ENCODE data around the gene CHD2.
A peak's percentile ranks its signal among the peaks of the same experiment; 100 is the strongest.

The CHD2 gene

DNA sequence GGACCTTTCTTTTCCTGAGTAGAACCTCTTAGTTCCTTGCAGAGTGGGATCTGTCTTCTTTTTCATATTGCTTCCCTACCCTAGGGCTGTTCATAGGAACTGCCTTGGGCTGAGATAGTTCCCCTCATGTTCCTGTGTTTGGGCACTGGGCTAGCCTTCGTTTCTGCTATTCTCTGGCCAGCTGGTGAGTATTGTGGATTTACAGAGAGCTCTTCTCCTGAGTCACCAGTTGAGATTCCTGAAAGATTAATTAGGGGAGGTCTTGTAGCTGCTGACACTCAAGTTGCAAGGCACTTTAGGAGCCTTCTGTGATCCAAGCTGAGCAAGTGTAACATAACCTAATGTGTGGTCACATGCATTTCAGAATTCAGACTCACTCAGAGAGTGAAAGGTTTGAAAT, 30.7 kb downstream of the CHD2 start:
- peak; percentile 27 for DNase-seq (ENCODE audit: low spot score)

- no peak for DNase-seq (ENCODE audit: low spot score)
Measured at GRCh38 chr15:92932946-92933649, 33.0 kb downstream of the CHD2 start.

GRCh38 chr15:92933831-92934230, 33.7 kb downstream of the CHD2 start:
- no peak for DNase-seq (ENCODE audit: low spot score)

DNA sequence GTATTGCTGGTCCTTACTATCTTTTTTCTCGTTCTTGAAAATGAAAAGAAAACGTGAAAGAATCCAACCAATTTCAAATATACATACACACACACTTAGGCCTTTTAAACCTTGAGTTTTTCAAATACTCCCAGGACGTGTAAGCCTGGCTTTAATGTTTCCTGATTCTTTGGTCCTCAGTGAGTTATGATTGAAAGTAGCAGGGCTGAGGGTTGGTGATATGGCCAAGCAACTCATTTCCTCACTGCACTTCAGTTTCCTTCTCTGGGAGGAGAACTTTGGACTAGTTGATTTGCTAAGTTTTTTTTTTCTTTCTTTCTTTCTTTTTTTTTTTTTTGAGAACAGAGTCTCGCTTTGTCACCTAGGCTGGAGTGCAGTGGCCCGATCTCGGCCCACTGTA, 34.6 kb downstream of the CHD2 start:
- no peak for DNase-seq (ENCODE audit: low spot score)

- DNase-seq (ENCODE audit: low spot score) = no peak
Measured at GRCh38 chr15:92936138-92936537, 36.0 kb downstream of the CHD2 start.

DNA sequence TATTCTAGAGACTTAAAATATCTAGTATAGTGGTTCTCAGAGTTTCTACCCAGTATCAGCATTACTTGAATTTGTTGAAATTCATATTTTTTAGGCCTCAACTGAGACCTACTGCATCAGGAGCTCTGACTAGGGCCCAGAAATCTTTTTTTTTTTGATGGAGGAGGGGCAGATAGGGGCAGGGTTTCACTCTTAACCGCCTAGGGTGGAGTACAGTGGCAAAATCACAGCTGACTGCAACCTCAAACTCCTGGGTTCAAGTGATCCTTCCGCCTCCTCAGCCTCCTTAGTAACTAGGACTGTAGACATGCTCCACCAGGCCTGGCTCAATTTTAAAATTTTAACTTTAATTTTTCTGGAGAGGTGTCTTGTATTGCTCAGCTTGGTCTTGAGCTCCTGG, 36.6 kb downstream of the CHD2 start:
- DNase-seq (ENCODE audit: low spot score) = no peak

DNA sequence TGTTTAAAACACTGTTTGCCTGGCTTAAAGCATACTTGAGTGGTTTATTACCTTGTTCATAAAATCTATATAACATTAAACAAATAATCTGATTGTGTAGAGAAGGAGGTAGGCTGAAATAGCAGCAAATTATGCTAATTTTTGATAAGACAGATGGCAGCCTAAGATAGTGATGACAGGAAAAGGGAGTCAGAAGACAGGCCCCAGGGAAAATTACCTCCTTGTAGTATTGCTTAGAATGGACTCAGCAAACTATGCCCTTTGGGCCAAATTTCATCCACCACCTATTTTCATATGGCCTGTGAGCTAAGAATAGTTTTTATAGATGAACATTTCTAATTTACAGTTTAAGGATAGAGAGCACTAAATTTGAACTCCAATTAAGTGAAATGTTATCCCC, 37.8 kb downstream of the CHD2 start:
- no peak for DNase-seq (ENCODE audit: low spot score)

DNA sequence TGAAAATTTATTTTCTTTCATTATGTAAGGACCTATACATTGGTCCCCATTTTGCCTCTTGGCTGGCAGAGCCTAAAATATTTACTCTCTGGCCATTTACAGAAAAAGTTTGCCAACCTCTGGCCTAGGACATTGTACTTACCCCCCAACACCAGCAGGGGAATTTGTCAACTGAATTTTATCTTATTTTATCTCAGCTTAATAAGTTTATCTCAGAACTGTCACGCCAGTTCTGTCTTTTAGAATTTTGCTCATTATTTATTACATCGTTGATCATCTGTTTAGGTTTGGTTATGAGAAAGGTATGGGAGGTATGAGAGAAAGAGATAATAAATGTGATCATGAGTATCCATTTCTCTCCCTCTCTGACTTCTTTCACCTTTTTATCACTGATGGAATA, 38.3 kb downstream of the CHD2 start:
- no peak for DNase-seq (ENCODE audit: low spot score)

DNA sequence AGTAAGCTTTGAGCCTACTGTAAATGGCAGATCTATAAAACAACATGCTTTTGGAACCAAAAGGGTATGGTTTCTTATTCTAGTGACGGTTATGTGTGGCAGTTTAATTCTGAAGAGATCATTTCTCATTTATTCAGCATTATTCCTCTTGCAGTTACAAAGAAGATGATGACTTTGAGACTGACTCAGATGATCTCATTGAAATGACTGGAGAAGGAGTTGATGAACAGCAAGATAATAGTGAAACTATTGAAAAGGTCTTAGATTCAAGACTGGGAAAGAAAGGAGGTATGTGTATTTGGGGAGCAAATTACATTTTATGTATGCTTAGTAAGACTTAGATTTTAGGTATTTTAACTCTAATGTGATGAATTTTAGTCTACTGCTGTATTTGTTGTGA, 41.5 kb downstream of the CHD2 start:
- DNase-seq (ENCODE audit: low spot score) = no peak

- DNase-seq (ENCODE audit: low spot score) = no peak
Measured at GRCh38 chr15:92942706-92943105, 42.6 kb downstream of the CHD2 start.

DNA sequence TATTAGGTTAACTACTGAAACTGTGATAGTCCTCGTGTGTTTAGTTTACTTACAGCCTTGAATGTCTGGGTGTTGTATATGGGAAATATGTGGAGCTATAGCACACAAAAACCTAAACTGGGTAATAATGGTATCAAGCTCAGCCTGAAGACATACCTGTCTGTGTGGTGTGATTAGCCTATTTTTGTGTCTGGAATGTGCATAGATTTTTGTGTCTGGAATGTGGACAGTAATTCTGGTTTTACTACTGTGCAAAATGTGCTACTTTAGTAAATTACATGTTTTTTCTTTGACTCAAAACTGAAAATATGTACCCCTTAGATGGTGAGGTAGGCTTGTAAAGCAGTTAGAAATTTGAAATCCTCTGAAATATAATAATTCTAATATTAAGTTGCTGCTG, 43.5 kb downstream of the CHD2 start:
- DNase-seq (ENCODE audit: low spot score) = no peak

- DNase-seq (ENCODE audit: low spot score) = no peak
Measured at GRCh38 chr15:92944946-92945521, 44.9 kb downstream of the CHD2 start.

- DNase-seq (ENCODE audit: low spot score) = no peak
Measured at GRCh38 chr15:92947071-92947730, 47.1 kb downstream of the CHD2 start.

DNA sequence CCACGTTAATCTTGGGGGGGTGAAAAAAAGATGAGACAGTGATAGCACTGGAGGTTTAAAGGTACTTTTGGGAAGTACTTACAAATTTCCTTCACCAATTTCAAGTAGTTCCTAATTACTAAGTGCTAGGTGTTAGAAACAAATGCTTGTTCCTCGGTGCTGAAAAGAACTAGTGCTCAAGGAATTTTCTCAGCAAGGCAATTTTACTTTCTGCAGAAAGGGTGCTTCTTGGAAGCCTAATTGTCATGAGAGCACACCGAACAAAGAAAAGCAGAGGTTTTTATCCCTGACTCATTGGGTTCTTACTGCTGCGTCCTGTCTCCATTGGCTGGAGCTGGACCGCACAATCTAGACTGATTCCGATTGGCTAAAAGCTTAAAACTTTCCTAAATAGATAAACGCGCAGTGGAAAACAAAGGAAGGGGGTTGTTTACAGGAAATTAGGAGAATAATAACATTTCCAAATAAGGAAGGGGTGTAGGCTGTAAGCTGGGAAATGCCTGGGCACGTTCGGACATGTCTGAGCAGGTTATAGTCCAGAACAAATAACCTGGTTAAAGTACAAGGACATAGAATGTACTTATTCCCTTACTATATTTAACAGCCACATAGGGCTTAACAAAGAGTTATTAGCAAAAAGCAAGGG, 49.6 kb downstream of the CHD2 start:
- no peak for DNase-seq (ENCODE audit: low spot score)

- DNase-seq (ENCODE audit: low spot score) = no peak
Measured at GRCh38 chr15:92951800-92952457, 51.8 kb downstream of the CHD2 start.

DNA sequence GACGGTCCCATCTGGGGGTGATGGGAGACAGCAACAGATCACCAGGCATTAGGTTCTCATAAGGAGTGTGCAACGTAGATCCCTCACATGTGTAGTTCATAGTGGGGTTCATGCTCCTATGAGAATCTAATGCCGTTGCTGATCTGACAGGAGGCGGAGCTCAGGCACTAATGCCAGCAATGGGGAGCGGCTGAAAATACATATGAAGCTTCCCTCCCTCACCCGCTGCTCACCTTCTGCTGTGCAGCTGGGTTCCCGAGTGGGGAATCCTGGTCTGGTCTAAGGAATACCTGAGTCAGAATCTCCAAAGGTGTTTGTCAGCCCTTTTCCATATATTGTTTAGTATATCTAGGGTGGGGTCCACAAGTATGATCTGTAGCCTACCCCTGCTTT, 52.3 kb downstream of the CHD2 start:
- DNase-seq (ENCODE audit: low spot score) = no peak

GRCh38 chr15:92953566-92953965, 53.4 kb downstream of the CHD2 start:
- no peak for DNase-seq (ENCODE audit: low spot score)

DNA sequence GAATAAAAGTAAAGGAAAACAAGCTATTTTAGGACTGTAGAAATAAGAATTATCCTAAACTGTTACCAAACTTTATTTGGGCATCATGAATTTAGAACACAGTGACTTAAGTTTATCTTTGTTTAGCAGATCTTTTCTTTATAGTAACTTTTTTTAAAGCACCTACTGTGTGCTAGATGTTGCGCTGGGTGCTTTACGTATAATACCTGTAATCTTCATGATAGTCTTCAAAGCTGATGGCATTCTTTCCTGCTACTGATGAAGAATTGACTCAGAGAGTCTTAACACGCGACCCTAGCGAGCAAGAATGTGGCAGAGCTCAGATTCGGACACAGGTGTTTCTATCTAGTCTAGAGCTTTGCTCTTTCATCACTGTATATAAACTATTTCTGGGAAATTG, 53.9 kb downstream of the CHD2 start:
- no peak for DNase-seq (ENCODE audit: low spot score)

- DNase-seq (ENCODE audit: low spot score) = no peak
Measured at GRCh38 chr15:92954578-92954977, 54.5 kb downstream of the CHD2 start.

DNA sequence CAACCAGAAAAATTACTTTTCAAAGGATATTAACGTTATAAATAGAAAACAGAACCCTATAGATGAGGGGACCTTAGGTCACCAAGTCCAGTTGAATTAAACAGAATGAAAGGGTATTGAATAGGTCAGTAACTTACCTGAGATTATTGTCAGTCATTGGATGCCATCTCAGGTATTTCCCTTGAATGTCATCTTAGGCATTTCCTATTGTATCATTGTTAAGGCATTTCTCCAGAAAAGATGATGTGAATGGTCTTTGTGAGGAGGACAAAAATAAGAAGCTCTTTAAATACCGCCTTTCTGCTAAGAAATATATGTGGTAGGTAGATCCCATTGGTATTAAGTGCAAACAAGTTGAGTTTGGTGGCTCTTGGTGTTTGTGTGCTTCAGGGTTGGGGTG, 55.6 kb downstream of the CHD2 start:
- DNase-seq (ENCODE audit: low spot score) = no peak

- DNase-seq (ENCODE audit: low spot score) = no peak
Measured at GRCh38 chr15:92958105-92958504, 58.0 kb downstream of the CHD2 start.

GRCh38 chr15:92959219-92959618, 59.1 kb downstream of the CHD2 start:
- DNase-seq (ENCODE audit: low spot score) = no peak

Measured in hepatic stellate cell (primary cell).